ENCODE data around the gene TNFAIP1.
"Not testable (repeated sequence)": the region's sequence is repeated elsewhere in the genome, so short reads cannot be mapped to it uniquely, and the experiment has no call there.

Gene TNFAIP1

DNA sequence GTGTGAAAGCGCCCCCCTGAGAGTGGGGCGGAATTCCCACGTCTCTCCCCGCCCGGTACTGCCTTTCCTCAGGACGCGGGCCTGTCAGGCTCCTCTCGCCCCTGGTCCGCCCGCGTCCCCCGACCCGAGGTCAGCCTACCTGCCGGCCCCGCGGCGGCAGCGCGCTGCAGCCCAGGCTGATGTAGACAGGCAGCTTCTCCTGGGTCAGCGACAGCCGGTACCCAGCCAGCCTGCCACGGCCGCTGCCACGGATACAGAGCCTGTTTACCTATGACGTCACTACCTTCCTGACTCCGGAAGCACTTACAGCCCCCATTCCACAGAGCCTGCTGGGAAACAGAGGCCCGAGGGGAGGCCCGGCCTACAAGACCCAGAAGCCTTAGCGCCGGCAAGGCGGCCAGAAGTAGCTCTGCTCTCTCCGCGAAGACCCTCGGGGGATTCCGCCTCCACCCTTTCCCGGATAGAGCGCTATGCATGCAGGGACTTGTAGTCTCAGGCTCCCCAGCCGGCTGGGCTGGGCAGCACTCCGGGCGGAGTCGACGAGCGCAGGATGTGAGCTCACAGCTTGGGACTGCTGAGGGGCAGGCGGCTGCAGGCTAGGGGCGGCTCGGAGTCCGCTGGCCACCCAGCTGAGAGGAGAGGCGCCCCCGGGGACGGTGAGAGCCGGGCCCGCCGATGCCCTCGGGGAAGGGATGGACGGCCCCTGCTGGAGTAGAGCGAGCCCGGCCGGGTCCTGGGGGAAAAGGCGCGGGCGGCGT is at the start of gene TNFAIP1, which contains the start of gene IFT20:
TNFAIP1 (plus strand) TSS at position 561 of the 758 bp plus-strand sequence. CDS start 3,761 bp downstream, outside the sequence.
IFT20 (minus strand) TSS at position 272 of the 758 bp plus-strand sequence. CDS start 3,487 bp downstream, outside the sequence.
- peak; percentile 100 for DNase-seq

DNA sequence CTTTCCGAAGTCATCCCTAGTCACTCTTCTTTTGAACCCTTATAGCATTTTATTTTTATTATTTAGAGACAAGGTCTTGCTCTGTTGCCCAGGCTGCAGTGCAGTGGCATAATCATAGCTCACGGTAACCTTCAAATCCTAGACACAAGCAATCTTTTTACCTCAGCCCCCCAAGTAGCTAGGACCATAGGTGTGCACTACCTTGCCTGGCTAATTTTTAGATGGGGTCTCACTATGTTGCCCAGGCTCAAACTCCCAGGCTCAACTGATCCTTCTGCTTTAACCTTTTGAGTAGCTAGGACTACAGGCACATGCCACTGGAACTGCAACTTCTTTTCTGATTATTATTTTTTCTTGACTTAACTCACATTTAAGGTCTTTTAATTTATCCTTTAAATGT is 49.6 kb upstream of the TNFAIP1 start:
- no peak for DNase-seq

- DNase-seq = no peak
Measured at GRCh38 chr17:28290703-28291102, 44.9 kb upstream of the TNFAIP1 start.

- no peak for DNase-seq
Measured at GRCh38 chr17:28291780-28292330, 43.7 kb upstream of the TNFAIP1 start.

DNA sequence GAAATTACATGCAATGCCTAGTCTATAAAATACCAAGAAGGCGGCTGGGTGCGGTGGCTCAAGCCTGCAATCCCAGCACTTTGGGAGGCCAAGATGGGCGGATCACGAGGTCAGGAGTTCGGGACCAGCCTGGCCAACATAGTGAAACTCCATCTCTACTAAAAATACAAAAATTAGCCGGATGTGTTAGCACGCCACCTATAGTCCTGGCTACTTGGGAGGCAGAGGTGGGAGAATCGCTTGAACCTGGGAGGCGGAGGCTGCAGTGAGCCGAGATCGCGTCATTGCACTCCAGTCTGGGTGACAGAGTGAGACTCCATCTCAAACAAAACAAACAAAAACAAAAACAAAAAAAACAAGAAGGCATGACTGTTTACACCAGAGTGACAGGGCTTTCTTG is 42.7 kb upstream of the TNFAIP1 start:
- DNase-seq = not testable (repeated sequence)

GRCh38 chr17:28293994-28294393 is 41.6 kb upstream of the TNFAIP1 start:
- peak; percentile 19 for DNase-seq

- no peak for DNase-seq
Measured at GRCh38 chr17:28295677-28296578, 39.6 kb upstream of the TNFAIP1 start.

DNA sequence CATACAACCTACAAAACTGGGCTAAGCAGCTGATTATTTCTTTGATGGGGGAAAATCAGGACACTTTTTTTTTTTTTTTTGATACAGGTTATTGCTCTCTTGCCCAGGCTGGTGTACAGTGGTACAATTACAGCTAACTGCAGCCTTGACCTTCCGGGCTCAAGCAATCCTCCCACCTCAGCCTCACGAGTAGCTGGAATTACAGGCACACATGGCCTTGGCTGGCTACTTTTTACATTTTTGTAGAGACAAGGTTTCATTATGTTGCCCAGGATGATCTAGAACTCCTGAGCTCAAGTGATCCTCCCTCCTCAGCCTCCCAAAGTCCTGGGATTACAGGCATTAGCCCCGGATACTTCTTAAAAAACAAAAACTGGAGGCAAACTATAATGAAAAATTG is 37.1 kb upstream of the TNFAIP1 start:
- DNase-seq = no peak

- DNase-seq = no peak
Measured at GRCh38 chr17:28306954-28307401, 28.6 kb upstream of the TNFAIP1 start.

DNA sequence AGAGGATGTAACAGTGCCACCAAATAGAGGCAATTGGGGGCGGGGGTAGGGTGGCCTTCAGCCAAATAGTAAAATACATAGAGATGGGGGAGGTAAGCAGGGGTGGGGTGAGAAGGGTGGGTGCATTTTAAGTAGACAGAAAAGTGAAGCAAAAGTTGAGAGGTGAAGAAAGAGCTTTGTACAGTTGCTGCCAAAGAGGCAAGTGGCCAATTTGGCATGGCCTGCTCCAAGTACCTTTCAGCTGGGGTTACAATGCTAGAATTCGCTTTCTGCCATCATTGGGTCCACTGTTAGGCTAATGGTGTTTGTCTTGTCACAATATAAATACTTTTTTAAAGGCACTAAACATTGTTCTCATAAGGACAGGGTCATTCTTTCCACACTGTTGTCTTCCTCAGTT is 21.7 kb upstream of the TNFAIP1 start:
- DNase-seq = no peak

GRCh38 chr17:28315846-28316705 is 19.5 kb upstream of the TNFAIP1 start:
- no peak for DNase-seq

DNA sequence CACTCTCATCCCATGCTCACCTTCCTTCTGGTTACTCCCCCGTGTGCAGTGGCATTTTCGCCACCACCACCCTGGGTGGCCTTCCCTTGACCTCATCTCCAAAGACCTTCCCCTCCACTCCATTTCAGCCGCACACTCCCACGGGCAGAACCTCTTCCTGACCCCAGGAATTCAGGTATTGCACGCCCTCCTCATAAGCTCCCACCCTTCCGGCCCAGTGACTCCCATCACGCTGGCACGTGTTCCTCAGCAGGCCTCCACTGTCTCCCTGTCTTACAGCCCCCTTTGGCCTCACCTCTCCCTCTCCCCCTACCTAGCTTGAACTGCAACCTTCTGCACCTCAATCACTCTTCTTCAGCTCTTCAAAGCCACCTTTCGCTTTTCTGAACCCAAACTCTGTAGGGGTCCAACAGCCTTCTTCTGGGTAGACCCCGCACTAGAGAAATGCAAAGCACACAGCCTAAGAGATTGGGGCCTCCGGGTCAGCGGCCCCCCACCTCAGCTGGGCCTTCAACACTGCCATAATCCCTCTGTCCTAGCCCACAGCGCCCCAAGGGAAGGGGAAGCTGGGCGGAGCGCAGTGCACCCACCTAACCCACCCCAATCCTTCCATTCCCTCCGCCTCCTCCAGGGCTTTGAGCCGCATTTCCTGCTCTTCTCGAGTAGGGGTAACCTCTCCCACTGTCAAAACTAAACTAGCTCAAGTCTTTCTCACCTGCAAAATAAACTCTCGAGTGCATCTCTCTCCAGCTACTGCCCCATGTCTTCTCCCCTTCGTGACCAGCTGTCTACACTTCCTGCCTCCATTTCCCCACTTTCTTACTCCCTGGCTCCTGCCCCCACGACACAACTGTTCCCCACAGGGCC is 18.2 kb upstream of the TNFAIP1 start:
- DNase-seq = no peak

DNA sequence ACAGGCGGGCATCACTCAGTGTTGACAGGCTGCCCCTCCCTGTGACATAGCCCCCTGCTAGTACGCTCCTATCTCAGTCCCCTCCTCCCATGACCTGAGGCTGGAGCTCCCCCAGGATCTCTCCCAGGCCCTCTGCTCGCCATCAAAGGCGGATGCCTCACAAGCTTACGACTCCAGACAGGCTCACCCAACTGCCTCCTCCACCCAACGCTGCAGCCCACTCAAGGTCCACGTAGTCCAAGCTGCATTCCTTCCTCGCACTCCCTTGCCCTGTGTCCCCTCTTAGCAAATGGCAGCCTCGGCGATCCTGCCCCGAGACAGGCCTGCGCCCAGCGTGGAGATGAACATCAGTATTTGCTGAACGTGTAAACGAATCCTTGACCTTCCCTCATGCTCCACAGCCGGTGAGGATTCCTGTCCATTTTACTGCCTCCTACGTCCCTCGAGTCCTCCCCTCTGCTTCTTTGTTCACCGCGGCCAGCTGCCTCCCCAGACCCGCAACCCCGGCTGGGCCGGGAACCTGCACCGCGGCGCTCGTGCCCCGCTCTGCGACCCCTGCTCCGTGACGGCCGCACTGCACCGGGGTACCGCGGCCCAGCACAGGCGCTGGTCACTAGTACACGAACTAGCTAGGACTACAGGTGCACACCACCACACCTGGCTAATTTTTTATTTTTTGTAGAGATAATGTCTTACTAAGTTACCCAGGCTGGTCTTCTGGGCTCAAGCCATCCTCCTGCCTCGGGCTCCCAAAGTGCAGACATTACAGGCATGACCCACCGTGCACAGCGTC is 17.4 kb upstream of the TNFAIP1 start:
- DNase-seq = no peak

GRCh38 chr17:28318759-28319597 is 16.6 kb upstream of the TNFAIP1 start, which contains the start of gene TMEM97:
TSS of gene TMEM97 (plus strand) at chr17:28319200. CDS start at chr17:28319240, 40 bp downstream.
- DNase-seq = peak; percentile 94

DNA sequence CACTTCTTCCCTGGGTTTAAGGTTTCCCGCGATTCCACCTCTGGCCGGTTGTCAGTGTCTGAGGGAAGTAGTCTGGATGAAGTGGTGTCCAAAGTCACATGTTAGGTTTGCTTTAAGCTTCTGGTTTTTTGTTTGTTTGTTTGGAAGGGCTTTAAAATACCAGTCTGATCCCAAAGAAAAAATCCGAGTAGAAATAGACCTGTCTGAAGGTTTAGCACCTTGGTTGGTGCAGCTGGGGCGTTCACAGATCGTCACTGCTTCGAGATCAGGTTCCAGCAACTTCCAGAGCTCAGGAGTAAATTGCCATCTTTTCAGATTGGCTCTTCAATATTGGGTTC is 16.0 kb upstream of the TNFAIP1 start:
- no peak for DNase-seq

DNA sequence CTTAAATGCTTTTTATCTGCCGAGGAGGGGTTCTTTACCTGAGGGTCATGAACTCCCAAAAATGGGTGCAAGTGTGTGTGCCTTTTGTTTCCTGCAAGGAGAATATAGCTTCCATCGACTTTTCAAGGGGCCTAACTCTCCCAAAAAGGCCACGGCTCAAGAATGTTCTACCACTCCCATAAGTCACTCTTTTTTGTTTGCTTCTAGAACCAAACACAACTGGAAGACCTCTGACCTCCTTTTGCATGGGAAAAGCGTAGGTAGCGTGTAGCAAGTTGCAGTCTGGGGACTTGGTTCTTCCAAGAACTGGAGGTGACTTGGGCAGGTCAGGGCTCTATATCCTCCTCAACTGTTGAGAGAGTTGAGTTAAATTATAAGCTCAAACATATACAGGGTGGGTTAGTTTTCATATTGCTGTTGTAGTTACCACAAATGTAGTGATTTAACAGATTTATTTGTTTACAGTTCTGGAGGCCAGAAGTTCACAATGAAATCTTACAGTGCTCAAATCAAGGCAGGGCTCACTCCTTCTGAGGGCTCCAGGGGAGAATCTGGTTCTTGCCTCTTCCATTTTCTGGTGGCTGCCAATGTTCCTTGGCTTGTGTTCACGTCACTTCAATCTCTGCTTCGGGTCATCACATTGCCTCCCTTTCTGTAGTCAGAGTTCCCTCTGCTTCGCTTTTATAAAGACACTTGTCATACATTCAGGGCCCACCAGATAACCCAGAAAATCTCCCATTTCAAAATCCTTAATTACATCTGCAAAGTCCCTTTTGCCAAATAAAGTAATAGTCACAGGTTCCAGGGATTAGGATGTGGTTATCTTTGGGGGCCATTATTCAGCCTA is 15.1 kb upstream of the TNFAIP1 start:
- no peak for DNase-seq

- DNase-seq = no peak
Measured at GRCh38 chr17:28324267-28324745, 11.3 kb upstream of the TNFAIP1 start.

DNA sequence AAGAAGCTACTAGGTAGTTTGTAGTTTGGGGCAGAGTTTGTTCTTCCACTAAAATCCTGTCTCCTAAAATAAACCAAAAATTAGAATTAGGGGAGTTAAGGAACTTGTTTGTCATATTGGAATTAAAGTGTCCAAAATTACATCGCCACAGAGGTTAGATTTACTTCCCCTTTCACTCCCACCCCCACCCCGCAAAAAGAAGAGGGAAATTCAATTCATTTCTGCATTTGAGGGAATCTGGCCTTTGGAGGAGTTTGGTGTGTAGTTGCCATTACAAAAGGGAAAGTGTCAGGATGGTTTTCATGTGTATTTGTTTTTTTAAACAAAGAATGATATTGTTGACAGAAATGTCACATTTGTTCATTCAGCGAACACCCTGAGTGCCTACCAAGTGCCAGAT is 10.8 kb upstream of the TNFAIP1 start:
- no peak for DNase-seq
